Neural cell (in vitro differentiated cells): ENCODE results near the gene PLXNB1. TPM values are rescaled to one million over a fixed set of nuclear protein-coding genes. Genes with fewer than 3 reads are reported as not detected.

Experiments used
- H2AFZ ChIP-seq: fragments of 200-600, 300-800 bp; sonication (generic), shearing (Covaris generic); 2 replicates; pipeline ENCODE4 v1.6.0; 2014; ENCODE audit warnings: low read depth, mild to moderate bottlenecking, antibody characterized with exemption, low read length, moderate library complexity
- H3F3A ChIP-seq: fragments of 200-600 bp; shearing (Covaris generic); 2 replicates; pipeline ENCODE4 v1.6.1; 2016; ENCODE audit warnings: mild to moderate bottlenecking, moderate library complexity, mixed read lengths, antibody characterized with exemption, low read length; ENCODE audit not compliant: insufficient read depth, poor library complexity, severe bottlenecking
- H3K27ac ChIP-seq: fragments of 200-600, 300-800 bp; sonication (generic), shearing (Covaris generic); 2 replicates; pipeline ENCODE4 v1.5.1; 2014; ENCODE audit warnings: mild to moderate bottlenecking, low read length, moderate library complexity
- H3K27me3 ChIP-seq: fragments of 300-800, 200-600 bp; sonication (generic), shearing (Covaris generic); 2 replicates; pipeline ENCODE4 v1.6.0; 2014; ENCODE audit warnings: mild to moderate bottlenecking, low read depth, low read length, moderate library complexity; ENCODE audit not compliant: insufficient read depth
- H3K36me3 ChIP-seq: fragments of 300-800, 200-600 bp; sonication (generic), shearing (Covaris generic); 2 replicates; pipeline ENCODE4 v1.5.1; 2014; ENCODE audit warnings: mild to moderate bottlenecking, antibody characterized with exemption, low read length, moderate library complexity; ENCODE audit not compliant: insufficient read depth
- H3K4me2 ChIP-seq: fragments of 300-800, 200-600 bp; sonication (generic), shearing (Covaris generic); 2 replicates; pipeline ENCODE4 v1.6.0; 2014; ENCODE audit warnings: mild to moderate bottlenecking, low read length
- H3K4me3 ChIP-seq: fragments of 300-800, 200-600 bp; sonication (generic), shearing (Covaris generic); 2 replicates; pipeline ENCODE4 v1.5.1; 2014; ENCODE audit warnings: mild to moderate bottlenecking, low read length, moderate library complexity
- H3K79me2 ChIP-seq: fragments of 200-600 bp; shearing (Covaris generic); replicated peaks from 2 replicates; pipeline ENCODE4 v1.6.0; 2014; ENCODE audit warnings: mild to moderate bottlenecking, low read length, moderate library complexity; ENCODE audit not compliant: insufficient read depth
- H3K9ac ChIP-seq: fragments of 300-800, 200-600 bp; sonication (generic), shearing (Covaris generic); 2 replicates; pipeline ENCODE4 v1.6.1; 2016; ENCODE audit warnings: mild to moderate bottlenecking, low read length, mixed read lengths
- H3K9me2 ChIP-seq: fragments of 200-600 bp; shearing (Covaris generic); 2 replicates; pipeline ENCODE4 v1.6.1; 2016; ENCODE audit warnings: mild to moderate bottlenecking, low read length, mixed read lengths; ENCODE audit not compliant: insufficient read depth
- H3K9me3 ChIP-seq: fragments of 200-600, 300-800 bp; sonication (generic), shearing (Covaris generic); 2 replicates; pipeline ENCODE4 v1.6.1; 2016; ENCODE audit warnings: mild to moderate bottlenecking, mixed run types, low read length, moderate library complexity, mixed read lengths
- H4K20me1 ChIP-seq: fragments of 200-600 bp; shearing (Covaris generic); 2 replicates; pipeline ENCODE4 v1.6.1; 2016; ENCODE audit warnings: mild to moderate bottlenecking, mixed run types; ENCODE audit not compliant: insufficient read depth
- EP300 ChIP-seq: fragments of 450-650 bp; conservative IDR thresholded peaks from 2 replicates; pipeline ENCODE4 v1.6.1; 2014; ENCODE audit warnings: antibody characterized with exemption, mild to moderate bottlenecking, moderate library complexity; ENCODE audit not compliant: poor library complexity, severe bottlenecking
- EZH2 ChIP-seq: fragments of 200-600, 300-800 bp; shearing (Covaris generic), sonication (generic); IDR thresholded peaks from 2 replicates; pipeline ENCODE4 v1.6.1; 2014; ENCODE audit warnings: antibody characterized with exemption, low read length, borderline replicate concordance, mild to moderate bottlenecking; ENCODE audit not compliant: insufficient read depth, poor library complexity, severe bottlenecking
- MXI1 ChIP-seq: fragments of 450-650 bp; conservative IDR thresholded peaks from 2 replicates; pipeline ENCODE4 v1.6.1; 2014; ENCODE audit warnings: antibody characterized with exemption, mild to moderate bottlenecking; ENCODE audit not compliant: poor library complexity, severe bottlenecking
- POLR2AphosphoS5 ChIP-seq: IDR thresholded peaks from 2 replicates; pipeline ENCODE4 v1.6.1; 2012
- RAD21 ChIP-seq: fragments of 450-650 bp; conservative IDR thresholded peaks from 2 replicates; pipeline ENCODE4 v1.6.1; 2014; ENCODE audit warnings: antibody characterized with exemption, mild to moderate bottlenecking, moderate library complexity
- SMC3 ChIP-seq: fragments of 450-650 bp; conservative IDR thresholded peaks from 2 replicates; pipeline ENCODE4 v1.6.1; 2014; ENCODE audit warnings: antibody characterized with exemption, mild to moderate bottlenecking, moderate library complexity; ENCODE audit not compliant: poor library complexity
- TAF1 ChIP-seq: IDR thresholded peaks from 2 replicates; pipeline ENCODE4 v1.6.1; 2012; ENCODE audit warnings: low read depth
- polyA plus RNA-seq: library from polyadenylated mRNA; depleted of rRNA; stranded (reverse); fragments of >200 nt; gene quantifications from 2 replicates; pipeline ENCODE4 v1.2.3, GENCODE V29; 2014
- TF ChIP-seq, protein P1 (sequence below): fragments of 450-650 bp; IDR thresholded peaks from 2 replicates; pipeline ENCODE4 v1.5.1; 2014; ENCODE audit warnings: antibody characterized with exemption, mild to moderate bottlenecking, moderate library complexity; ENCODE audit not compliant: poor library complexity, severe bottlenecking
- TF ChIP-seq, protein P2 (sequence below): IDR thresholded peaks from 2 replicates; pipeline ENCODE4 v1.6.1; 2012; ENCODE audit warnings: borderline replicate concordance

PLXNB1 gene
- polyA plus RNA-seq, 1 donor from 2014 or later, result 134 TPM

DNA sequence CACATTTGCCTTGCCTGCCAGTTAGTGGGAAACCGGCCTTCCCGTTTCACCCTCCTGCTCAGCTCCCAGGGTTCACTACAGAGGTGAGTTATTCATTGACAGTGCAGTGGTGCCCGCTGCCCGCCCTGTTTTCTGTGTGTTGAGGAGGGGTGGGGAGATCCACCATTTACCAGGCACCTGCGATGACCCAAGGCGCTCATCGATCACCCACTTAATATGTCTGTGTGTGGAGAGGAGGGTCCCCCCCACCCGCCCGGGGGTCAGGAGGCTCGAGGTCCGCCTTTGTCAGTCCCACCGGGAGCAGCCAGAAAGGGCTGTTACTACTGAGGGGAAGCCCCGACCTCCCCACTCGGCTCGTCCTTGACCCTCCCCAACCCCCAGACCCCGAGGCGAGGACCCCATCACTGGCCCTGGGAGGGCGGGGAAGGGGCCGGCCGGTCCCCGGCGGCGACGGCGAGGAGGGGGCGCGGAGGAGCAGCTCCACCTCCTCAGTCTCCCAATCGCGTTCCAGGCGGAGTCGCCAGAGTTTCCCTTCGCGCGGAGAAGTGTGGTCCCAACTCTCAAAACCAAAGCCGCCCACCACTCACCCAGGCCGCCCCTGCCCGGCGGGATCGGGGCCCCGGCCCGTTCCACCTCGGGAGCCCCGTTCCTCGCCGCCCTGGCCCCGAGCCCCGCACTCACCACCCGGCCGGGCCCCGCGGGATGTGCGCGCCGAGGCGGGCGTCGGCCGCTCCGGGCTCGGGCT, 1.1 kb downstream of the PLXNB1 start:
- Histone ChIP-seq H3K27me3 (no peaks in the 10 kb centered on the region), H3K4me2 (peak overlapping the region; percentile 61), H3K4me3 (peak overlapping the region; percentile 89), H3K9me2 (no peaks in the 10 kb centered on the region), H3K9ac (peak overlapping the region; percentile 87), H3K79me2 (peaks cover 62% of the 10 kb centered on the region), H2AFZ (peak overlapping the region; percentile 40), H3K27ac (peak overlapping the region; percentile 81), H4K20me1 (no peaks in the 10 kb centered on the region), H3K36me3 (no peaks in the 10 kb centered on the region), H3F3A (no peaks in the 10 kb centered on the region), H3K9me3 (no peaks in the 10 kb centered on the region)
- TF ChIP-seq SMC3 (peak; percentile 15), MXI1 (no peak), POLR2AphosphoS5 (peak; percentile 60)

DNA sequence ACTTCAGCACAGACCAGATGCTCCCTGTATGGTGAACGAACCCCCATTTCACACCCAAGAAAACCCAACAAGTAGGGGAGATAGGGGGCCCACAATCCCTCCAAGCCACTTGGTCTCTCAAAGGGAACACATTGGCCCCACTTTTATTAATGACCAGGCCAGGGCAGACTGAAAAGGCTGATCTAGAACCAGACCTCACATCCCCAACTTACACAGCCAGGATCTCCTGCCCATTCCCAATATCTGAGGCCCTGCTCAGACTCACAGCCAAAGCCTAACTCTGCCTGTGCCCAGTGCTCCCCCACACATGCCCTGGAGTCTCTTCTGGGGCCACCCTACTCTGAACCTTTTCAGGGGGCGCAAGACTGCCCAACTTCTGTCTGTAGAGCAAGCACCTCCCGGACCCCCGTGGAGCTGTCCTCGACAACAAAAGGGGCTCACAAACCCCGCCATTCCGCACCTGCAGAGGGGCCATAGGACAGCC, 1.8 kb downstream of the PLXNB1 start:
- no peaks in the 10 kb centered on the region for H3K9me2 ChIP-seq
- H3K36me3 ChIP-seq, result no peaks in the 10 kb centered on the region
- H3K27me3 ChIP-seq, result no peaks in the 10 kb centered on the region
- H3F3A ChIP-seq, result no peaks in the 10 kb centered on the region
- H2AFZ ChIP-seq, result no peak overlapping the region
- H3K9ac ChIP-seq, result peak overlapping the region; percentile 87
- no peaks in the 10 kb centered on the region for H3K9me3 ChIP-seq
- peak overlapping the region; percentile 81 for H3K27ac ChIP-seq
- H3K4me3 ChIP-seq, result peak overlapping the region; percentile 89
- no peak for TF ChIP-seq RAD21
- no peak for TF ChIP-seq POLR2AphosphoS5
- no peak for TF ChIP-seq EP300
- TF ChIP-seq MXI1, result no peak
- TF ChIP-seq, protein P1, sequence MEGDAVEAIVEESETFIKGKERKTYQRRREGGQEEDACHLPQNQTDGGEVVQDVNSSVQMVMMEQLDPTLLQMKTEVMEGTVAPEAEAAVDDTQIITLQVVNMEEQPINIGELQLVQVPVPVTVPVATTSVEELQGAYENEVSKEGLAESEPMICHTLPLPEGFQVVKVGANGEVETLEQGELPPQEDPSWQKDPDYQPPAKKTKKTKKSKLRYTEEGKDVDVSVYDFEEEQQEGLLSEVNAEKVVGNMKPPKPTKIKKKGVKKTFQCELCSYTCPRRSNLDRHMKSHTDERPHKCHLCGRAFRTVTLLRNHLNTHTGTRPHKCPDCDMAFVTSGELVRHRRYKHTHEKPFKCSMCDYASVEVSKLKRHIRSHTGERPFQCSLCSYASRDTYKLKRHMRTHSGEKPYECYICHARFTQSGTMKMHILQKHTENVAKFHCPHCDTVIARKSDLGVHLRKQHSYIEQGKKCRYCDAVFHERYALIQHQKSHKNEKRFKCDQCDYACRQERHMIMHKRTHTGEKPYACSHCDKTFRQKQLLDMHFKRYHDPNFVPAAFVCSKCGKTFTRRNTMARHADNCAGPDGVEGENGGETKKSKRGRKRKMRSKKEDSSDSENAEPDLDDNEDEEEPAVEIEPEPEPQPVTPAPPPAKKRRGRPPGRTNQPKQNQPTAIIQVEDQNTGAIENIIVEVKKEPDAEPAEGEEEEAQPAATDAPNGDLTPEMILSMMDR, result no peak
- no peak for TF ChIP-seq SMC3
- TF ChIP-seq, protein P2, sequence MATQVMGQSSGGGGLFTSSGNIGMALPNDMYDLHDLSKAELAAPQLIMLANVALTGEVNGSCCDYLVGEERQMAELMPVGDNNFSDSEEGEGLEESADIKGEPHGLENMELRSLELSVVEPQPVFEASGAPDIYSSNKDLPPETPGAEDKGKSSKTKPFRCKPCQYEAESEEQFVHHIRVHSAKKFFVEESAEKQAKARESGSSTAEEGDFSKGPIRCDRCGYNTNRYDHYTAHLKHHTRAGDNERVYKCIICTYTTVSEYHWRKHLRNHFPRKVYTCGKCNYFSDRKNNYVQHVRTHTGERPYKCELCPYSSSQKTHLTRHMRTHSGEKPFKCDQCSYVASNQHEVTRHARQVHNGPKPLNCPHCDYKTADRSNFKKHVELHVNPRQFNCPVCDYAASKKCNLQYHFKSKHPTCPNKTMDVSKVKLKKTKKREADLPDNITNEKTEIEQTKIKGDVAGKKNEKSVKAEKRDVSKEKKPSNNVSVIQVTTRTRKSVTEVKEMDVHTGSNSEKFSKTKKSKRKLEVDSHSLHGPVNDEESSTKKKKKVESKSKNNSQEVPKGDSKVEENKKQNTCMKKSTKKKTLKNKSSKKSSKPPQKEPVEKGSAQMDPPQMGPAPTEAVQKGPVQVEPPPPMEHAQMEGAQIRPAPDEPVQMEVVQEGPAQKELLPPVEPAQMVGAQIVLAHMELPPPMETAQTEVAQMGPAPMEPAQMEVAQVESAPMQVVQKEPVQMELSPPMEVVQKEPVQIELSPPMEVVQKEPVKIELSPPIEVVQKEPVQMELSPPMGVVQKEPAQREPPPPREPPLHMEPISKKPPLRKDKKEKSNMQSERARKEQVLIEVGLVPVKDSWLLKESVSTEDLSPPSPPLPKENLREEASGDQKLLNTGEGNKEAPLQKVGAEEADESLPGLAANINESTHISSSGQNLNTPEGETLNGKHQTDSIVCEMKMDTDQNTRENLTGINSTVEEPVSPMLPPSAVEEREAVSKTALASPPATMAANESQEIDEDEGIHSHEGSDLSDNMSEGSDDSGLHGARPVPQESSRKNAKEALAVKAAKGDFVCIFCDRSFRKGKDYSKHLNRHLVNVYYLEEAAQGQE, result no peak
- peak overlapping the region; percentile 61 for H3K4me2 ChIP-seq
- no peaks in the 10 kb centered on the region for H4K20me1 ChIP-seq
- peaks cover 68% of the 10 kb centered on the region for H3K79me2 ChIP-seq

DNA sequence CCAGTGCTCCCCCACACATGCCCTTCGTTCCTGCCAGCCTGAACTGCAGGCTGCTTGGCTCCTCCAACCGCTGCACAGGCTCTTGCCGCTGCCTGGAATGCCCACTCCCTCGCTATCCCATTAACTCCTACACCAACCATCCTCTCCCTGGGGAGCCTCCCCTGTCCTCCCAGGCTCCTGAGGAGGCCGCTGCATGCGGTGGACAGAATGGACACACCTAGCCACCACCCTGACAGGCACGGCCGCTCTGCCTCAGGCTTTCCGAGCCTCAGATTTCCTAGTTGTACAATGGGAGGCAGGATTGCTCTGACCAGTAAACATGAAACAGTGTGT, 2.3 kb downstream of the PLXNB1 start:
- H4K20me1 ChIP-seq, result no peaks in the 10 kb centered on the region
- H3K4me2 ChIP-seq, result peak overlapping the region; percentile 61
- H3K79me2 ChIP-seq, result peaks cover 73% of the 10 kb centered on the region
- peak overlapping the region; percentile 87 for H3K9ac ChIP-seq
- no peaks in the 10 kb centered on the region for H3K9me2 ChIP-seq
- no peaks in the 10 kb centered on the region for H3F3A ChIP-seq
- H3K27me3 ChIP-seq, result no peaks in the 10 kb centered on the region
- no peaks in the 10 kb centered on the region for H3K9me3 ChIP-seq
- peak overlapping the region; percentile 89 for H3K4me3 ChIP-seq
- H3K36me3 ChIP-seq, result no peaks in the 10 kb centered on the region
- H3K27ac ChIP-seq, result peak overlapping the region; percentile 81
- H2AFZ ChIP-seq, result no peak overlapping the region
- TF ChIP-seq EZH2, result no peak
- no peak for TF ChIP-seq MXI1
- TF ChIP-seq RAD21, result no peak
- no peak for TF ChIP-seq TAF1
- TF ChIP-seq, protein P1, result no peak
- no peak for TF ChIP-seq POLR2AphosphoS5
- TF ChIP-seq, protein P2, result no peak
- TF ChIP-seq EP300, result no peak
